ENCODE measurements around the gene DDX10.

DDX10 gene

GRCh38 chr11:108793611-108794010 lies 128.7 kb downstream of the DDX10 start:
- TF ChIP-seq GATA3 (IDR thresholded peaks at IDR 0.05; ENCODE audit: low read depth, low read length) = no peak
- TF ChIP-seq GATA2 (IDR thresholded peaks at IDR 0.05; ENCODE audit: low read depth, low read length) = no peak

DNA sequence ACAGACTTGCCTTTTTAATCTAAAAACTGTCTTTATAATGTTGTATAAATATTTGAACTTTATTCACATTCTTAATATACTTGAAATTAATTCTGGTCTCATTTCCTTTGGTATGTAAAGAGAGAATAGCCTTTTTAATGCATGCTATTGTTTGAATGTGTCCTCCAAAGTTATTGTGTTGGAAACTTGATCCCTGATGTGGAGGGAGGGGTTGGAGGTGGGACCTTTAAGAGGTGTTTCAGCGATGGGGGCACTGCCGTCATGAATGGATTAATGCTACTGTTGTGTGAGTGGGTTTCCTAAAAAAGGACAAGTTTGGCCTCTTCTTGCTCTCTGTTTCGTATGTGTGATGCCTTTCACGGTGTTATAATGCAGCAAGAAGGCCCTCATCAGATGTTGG lies 131.7 kb downstream of the DDX10 start:
- TF ChIP-seq GATA3 (IDR thresholded peaks at IDR 0.05; ENCODE audit: low read depth, low read length) (no peak), GATA2 (IDR thresholded peaks at IDR 0.05; ENCODE audit: low read depth, low read length) (no peak)

DNA sequence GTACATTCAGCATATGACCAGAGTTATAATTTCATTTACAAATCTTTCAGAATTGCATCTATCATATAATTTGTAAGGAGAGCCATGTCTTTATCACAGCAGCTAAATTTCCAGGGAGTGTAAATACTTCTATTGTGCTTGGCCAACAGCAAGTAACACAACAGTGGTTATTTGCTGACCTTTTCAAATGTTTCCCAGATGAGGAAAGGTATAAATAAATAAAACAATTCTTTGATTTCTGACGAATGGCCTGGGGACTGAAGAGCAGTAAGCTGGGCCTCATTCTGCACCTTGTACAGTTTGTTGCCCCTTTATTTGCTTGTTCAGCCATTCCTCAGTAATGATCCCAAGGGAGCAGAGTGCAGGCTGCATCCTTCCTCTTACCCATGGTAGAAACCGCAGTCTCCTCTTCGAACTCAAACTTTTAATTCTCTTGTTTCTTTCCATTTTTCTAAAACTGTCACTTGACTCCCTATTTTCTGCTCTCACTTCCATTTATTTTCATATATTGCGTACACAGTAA lies 132.8 kb downstream of the DDX10 start:
- TF ChIP-seq GATA3 (IDR thresholded peaks at IDR 0.05; ENCODE audit: low read depth, low read length) (no peak), GATA2 (IDR thresholded peaks at IDR 0.05; ENCODE audit: low read depth, low read length) (no peak)

DNA sequence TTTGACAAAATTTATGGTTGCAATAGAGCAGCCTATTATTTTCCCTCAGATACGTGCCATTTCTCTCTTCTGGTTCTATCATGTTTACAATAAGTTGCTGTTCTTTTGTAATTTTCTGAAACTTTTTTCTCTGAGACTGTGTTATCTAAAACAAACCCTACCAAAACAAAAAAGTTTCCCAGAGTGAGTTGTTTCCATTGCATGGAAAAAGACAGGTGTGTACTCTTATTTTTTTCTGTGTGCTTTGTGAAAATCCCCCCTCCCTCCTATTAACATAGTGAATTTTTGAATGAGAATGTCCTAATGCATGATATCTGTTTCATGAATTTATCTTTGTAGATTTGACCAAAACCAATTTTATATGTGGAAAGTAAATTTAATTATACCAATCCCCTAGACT lies 137.6 kb downstream of the DDX10 start:
- TF ChIP-seq GATA3 (IDR thresholded peaks at IDR 0.05; ENCODE audit: low read depth, low read length) (no peak), GATA2 (IDR thresholded peaks at IDR 0.05; ENCODE audit: low read depth, low read length) (no peak)

- TF ChIP-seq GATA2 (IDR thresholded peaks at IDR 0.05; ENCODE audit: low read depth, low read length) = no peak
- no peak for TF ChIP-seq GATA3 (IDR thresholded peaks at IDR 0.05; ENCODE audit: low read depth, low read length)
These were observed 138.9 kb downstream of the DDX10 start for GRCh38 chr11:108803776-108804175.

- TF ChIP-seq GATA2 (IDR thresholded peaks at IDR 0.05; ENCODE audit: low read depth, low read length) (no peak), GATA3 (IDR thresholded peaks at IDR 0.05; ENCODE audit: low read depth, low read length) (no peak)
These were observed 139.6 kb downstream of the DDX10 start for GRCh38 chr11:108804511-108804910.

- TF ChIP-seq GATA3 (IDR thresholded peaks at IDR 0.05; ENCODE audit: low read depth, low read length) = no peak
- no peak for TF ChIP-seq GATA2 (IDR thresholded peaks at IDR 0.05; ENCODE audit: low read depth, low read length)
These were observed 140.2 kb downstream of the DDX10 start for GRCh38 chr11:108805030-108805429.

- TF ChIP-seq GATA2 (IDR thresholded peaks at IDR 0.05; ENCODE audit: low read depth, low read length) (no peak), GATA3 (IDR thresholded peaks at IDR 0.05; ENCODE audit: low read depth, low read length) (no peak)
These were observed 142.4 kb downstream of the DDX10 start for GRCh38 chr11:108807262-108807661.

GRCh38 chr11:108813086-108813485 lies 148.2 kb downstream of the DDX10 start:
- TF ChIP-seq GATA3 (IDR thresholded peaks at IDR 0.05; ENCODE audit: low read depth, low read length) (no peak), GATA2 (IDR thresholded peaks at IDR 0.05; ENCODE audit: low read depth, low read length) (no peak)

DNA sequence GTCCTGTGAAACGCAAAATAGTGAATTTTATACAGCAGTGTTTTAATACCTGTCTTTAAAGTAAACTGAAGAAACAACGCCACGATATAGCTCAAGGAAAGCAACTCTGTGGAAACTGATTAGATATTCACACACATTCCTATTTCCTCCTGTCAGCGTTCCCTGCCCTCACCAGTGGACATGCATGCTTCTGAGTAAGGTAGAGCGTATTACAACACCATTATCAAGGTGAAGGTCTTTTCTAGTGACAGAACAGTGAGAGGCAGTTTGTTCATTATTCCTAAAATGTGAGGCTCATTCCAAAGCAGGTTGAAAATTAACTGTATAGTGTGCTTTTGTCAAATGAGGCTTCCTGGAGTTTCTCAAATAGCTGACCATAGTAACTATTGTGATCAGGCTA lies 153.1 kb downstream of the DDX10 start:
- no peak for TF ChIP-seq GATA2 (IDR thresholded peaks at IDR 0.05; ENCODE audit: low read depth, low read length)

DNA sequence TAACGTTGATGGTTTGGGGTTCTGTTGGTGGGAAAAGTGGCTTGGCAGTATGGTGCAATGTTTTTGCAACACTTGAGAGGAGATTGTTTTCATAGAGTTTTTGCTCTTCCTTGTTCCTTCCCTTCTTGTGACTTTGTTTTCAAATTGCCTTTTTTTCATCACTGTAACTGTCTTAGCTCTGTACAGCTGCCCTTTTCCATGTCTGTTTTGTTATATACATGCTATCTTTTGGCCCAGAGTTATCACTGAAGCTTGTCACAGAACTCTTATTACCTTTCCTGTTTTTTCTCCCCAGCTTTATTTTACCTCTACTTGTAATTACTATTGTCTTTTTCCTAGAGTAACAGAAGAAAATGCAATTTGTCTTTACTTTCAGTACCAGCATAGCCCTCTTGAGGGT lies 154.1 kb downstream of the DDX10 start:
- TF ChIP-seq GATA3 (IDR thresholded peaks at IDR 0.05; ENCODE audit: low read depth, low read length) (no peak), GATA2 (IDR thresholded peaks at IDR 0.05; ENCODE audit: low read depth, low read length) (no peak)

GRCh38 chr11:108819957-108820356 lies 155.1 kb downstream of the DDX10 start:
- no peak for TF ChIP-seq GATA3 (IDR thresholded peaks at IDR 0.05; ENCODE audit: low read depth, low read length)
- no peak for TF ChIP-seq GATA2 (IDR thresholded peaks at IDR 0.05; ENCODE audit: low read depth, low read length)

- TF ChIP-seq GATA2 (IDR thresholded peaks at IDR 0.05; ENCODE audit: low read depth, low read length) = no peak
- no peak for TF ChIP-seq GATA3 (IDR thresholded peaks at IDR 0.05; ENCODE audit: low read depth, low read length)
These were observed 159.7 kb downstream of the DDX10 start for GRCh38 chr11:108824545-108824944.

- TF ChIP-seq GATA2 (IDR thresholded peaks at IDR 0.05; ENCODE audit: low read depth, low read length) = no peak
- TF ChIP-seq GATA3 (IDR thresholded peaks at IDR 0.05; ENCODE audit: low read depth, low read length) = no peak
These were observed 160.5 kb downstream of the DDX10 start for GRCh38 chr11:108825381-108825780.

GRCh38 chr11:108826136-108826535 lies 161.3 kb downstream of the DDX10 start:
- TF ChIP-seq GATA3 (IDR thresholded peaks at IDR 0.05; ENCODE audit: low read depth, low read length) = no peak
- no peak for TF ChIP-seq GATA2 (IDR thresholded peaks at IDR 0.05; ENCODE audit: low read depth, low read length)

DNA sequence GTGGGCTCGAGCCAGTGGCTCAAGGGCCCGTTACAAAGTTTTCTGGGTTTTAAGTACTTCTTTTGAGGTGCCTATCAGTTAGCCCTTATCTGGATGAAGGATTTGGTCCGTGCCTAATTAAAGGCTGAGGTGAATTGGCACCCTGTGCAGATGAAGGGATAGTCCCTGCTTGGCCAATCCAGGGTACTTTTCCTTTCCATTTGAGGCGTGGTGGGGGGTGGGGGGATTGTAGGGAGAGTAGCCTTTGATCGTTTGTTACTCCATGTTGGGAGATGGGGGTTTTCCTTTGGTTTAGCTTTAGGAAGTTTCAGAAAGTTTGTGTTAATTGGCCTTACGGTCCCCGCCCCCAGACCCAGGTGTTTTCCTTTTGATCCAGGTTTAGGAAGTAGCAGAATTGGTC lies 170.8 kb downstream of the DDX10 start:
- TF ChIP-seq GATA2 (IDR thresholded peaks at IDR 0.05; ENCODE audit: low read depth, low read length) = no peak
- no peak for TF ChIP-seq GATA3 (IDR thresholded peaks at IDR 0.05; ENCODE audit: low read depth, low read length)

Data from SH-SY5Y (cell line).